ENCODE data around the gene ZBTB48. TPM values are rescaled to one million over a fixed set of nuclear protein-coding genes. Genes with fewer than 3 reads are reported as not detected.

ZBTB48 gene
- total and polyA plus RNA-seq, 4 donors: 8.3 to 18.1 (median 13.1) TPM

DNA sequence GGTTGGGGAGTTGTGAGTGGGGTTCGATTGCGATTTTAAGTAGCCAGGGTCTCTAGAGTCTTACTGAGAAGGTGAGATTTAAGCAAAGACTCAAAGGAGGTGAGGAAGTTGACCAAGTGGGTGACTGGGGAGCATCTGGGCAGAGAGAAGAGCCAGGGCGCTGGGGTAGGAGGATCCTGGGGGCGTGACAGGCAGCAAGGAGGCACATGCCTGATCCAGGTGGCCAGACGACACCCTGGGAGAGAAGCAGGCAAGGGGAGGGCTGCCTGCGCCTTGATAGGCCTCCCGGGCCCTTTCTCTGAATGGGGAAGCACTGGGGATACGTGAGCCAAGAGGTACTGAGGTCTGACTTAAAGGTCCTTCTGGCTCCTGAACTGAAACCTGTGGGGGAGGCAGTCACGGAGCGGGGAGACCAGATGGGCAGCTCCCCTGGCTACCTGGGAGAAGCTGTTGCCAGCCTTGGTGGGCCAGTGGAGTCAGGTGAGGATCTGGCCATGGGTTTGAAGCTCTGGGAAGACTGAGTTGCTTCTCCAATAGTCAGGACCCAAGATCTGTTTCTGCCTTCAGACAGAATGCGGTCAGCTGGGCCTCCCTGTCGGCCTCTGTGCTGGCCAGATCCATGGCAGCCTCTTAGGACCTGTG, 5.4 kb downstream of the ZBTB48 start:
- H3K4me3 ChIP-seq (ENCODE audit: low read depth in 1 of 3, low read length in 3 of 3): no peak overlapping the region
- TF ChIP-seq FOXA1 (IDR thresholded peaks at IDR 0.05): no peak
- no peak for TF ChIP-seq ATF3 (IDR thresholded peaks at IDR 0.05)
- no peak for TF ChIP-seq HNF4G (IDR thresholded peaks at IDR 0.05)
- TF ChIP-seq REST (IDR thresholded peaks at IDR 0.05): no peak
- no peak for TF ChIP-seq GABPA (IDR thresholded peaks at IDR 0.05 in 1 of 2, conservative IDR thresholded peaks at IDR 0.05 in 1 of 2)
- no peak for TF ChIP-seq MAX (IDR thresholded peaks at IDR 0.05)
- TF ChIP-seq HNF4A (conservative IDR thresholded peaks at IDR 0.05): no peak
- no peak for TF ChIP-seq YY1 (IDR thresholded peaks at IDR 0.05)
- TF ChIP-seq, protein P1, sequence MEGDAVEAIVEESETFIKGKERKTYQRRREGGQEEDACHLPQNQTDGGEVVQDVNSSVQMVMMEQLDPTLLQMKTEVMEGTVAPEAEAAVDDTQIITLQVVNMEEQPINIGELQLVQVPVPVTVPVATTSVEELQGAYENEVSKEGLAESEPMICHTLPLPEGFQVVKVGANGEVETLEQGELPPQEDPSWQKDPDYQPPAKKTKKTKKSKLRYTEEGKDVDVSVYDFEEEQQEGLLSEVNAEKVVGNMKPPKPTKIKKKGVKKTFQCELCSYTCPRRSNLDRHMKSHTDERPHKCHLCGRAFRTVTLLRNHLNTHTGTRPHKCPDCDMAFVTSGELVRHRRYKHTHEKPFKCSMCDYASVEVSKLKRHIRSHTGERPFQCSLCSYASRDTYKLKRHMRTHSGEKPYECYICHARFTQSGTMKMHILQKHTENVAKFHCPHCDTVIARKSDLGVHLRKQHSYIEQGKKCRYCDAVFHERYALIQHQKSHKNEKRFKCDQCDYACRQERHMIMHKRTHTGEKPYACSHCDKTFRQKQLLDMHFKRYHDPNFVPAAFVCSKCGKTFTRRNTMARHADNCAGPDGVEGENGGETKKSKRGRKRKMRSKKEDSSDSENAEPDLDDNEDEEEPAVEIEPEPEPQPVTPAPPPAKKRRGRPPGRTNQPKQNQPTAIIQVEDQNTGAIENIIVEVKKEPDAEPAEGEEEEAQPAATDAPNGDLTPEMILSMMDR (IDR thresholded peaks at IDR 0.05; ENCODE audit: low read depth, low read length, missing input control): no peak
- no peak for TF ChIP-seq RAD21 (IDR thresholded peaks at IDR 0.05)
- TF ChIP-seq SP1 (IDR thresholded peaks at IDR 0.05): no peak
- no peak overlapping the region for H3K9ac ChIP-seq (ENCODE audit: low read depth in 1 of 2, low read length in 2 of 2)
- H3K9me3 ChIP-seq (ENCODE audit: control insufficient read depth in 4 of 4, low read length in 3 of 4): no peaks in the 10 kb centered on the region
- no peaks in the 10 kb centered on the region for H3K27me3 ChIP-seq (ENCODE audit: control insufficient read depth in 4 of 4, insufficient read depth in 4 of 4, low read length in 3 of 4)
- WGBS: 94% methylated on average over 12 of the region's 12 CpGs
- peaks cover 11 to 55% (median 33%) of the 10 kb centered on the region in 4 donors for H3K4me1 ChIP-seq (ENCODE audit: control insufficient read depth in 4 of 4, insufficient read depth in 4 of 4, low read length in 3 of 4)
- no peak overlapping the region for H3K27ac ChIP-seq (ENCODE audit: low read depth in 1 of 2, low read length in 2 of 2)
- peaks cover 7 to 31% (median 13%) of the 10 kb centered on the region in 4 donors for H3K36me3 ChIP-seq (ENCODE audit: control insufficient read depth in 4 of 4, insufficient read depth in 3 of 4, low read depth in 1 of 4, low read length in 3 of 4)
- no peak for DNase-seq (ENCODE audit: low spot score)

DNA sequence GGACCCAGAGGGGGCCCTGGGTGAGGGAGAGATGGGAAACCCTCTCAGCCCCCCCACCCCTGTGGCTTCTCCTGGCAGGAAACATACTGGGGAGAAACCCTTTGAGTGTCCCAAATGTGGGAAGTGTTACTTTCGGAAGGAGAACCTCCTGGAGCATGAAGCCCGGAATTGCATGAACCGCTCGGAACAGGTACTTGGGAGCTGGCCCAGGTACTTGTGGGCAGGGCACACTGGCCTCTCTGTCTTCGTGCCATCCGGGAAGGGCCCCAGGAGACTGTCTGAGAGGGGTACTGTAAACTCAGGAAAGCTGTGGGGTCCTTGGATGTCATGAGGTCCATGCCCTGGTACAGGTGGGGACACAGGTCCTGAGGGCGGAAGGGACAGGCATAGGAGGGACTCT, 6.0 kb downstream of the ZBTB48 start:
- no peaks in the 10 kb centered on the region for H3K27me3 ChIP-seq (ENCODE audit: control insufficient read depth in 4 of 4, insufficient read depth in 4 of 4, low read length in 3 of 4)
- TF ChIP-seq SP1 (IDR thresholded peaks at IDR 0.05) (no peak), YY1 (IDR thresholded peaks at IDR 0.05) (no peak), NR2F2 (IDR thresholded peaks at IDR 0.05) (no peak), JUND (IDR thresholded peaks at IDR 0.05) (no peak)
- H3K36me3 ChIP-seq (ENCODE audit: control insufficient read depth in 4 of 4, insufficient read depth in 3 of 4, low read depth in 1 of 4, low read length in 3 of 4): peaks cover 7 to 35% (median 17%) of the 10 kb centered on the region in 4 donors
- 96% methylated on average over 7 of the region's 7 CpGs for WGBS
- H3K9ac ChIP-seq (ENCODE audit: low read depth in 1 of 2, low read length in 2 of 2): no peak overlapping the region
- no peak overlapping the region for H3K27ac ChIP-seq (ENCODE audit: low read depth in 1 of 2, low read length in 2 of 2)
- H3K9me3 ChIP-seq (ENCODE audit: control insufficient read depth in 4 of 4, low read length in 3 of 4): no peaks in the 10 kb centered on the region
- H3K4me1 ChIP-seq (ENCODE audit: control insufficient read depth in 4 of 4, insufficient read depth in 4 of 4, low read length in 3 of 4): peaks cover 9 to 49% (median 30%) of the 10 kb centered on the region in 4 donors
- H3K4me3 ChIP-seq (ENCODE audit: low read depth in 1 of 3, low read length in 3 of 3): no peak overlapping the region
- DNase-seq (ENCODE audit: low spot score): no peak
